Bronchial epithelial cell (primary cell): ENCODE results near the gene LIMS1. TPM values are rescaled to one million over a fixed set of nuclear protein-coding genes. Genes with fewer than 3 reads are reported as not detected.
"Not testable (repeated sequence)": the region's sequence is repeated elsewhere in the genome, so short reads cannot be mapped to it uniquely, and the experiment has no call there.

Source experiments
- DNase-seq: peaks from one replicate; pipeline ENCODE4 v3.0.0-alpha.2; 2010; ENCODE audit warnings: low read depth
- FAIRE-seq: peaks from 2 replicates; lab custom pipeline; 2011; peaks lifted over from hg19 to GRCh38; lab: Jason Lieb, UNC
- H3K27me3 ChIP-seq: 2 replicates; pipeline ENCODE4 v1.5.1; 2011; ENCODE audit warnings: low read length; ENCODE audit not compliant: control insufficient read depth, insufficient read depth
- H3K36me3 ChIP-seq: 2 replicates; pipeline ENCODE4 v1.5.1; 2011; ENCODE audit warnings: low read length; ENCODE audit not compliant: control insufficient read depth, insufficient read depth
- H3K4me3 ChIP-seq: 2 replicates; pipeline ENCODE4 v1.5.1; 2011; ENCODE audit warnings: mild to moderate bottlenecking, low read depth, low read length, control low read depth
- total RNA-seq: library from RNA; depleted of rRNA; stranded (reverse); fragments of >200 nt; gene quantifications from 2 replicates; pipeline ENCODE4 v1.2.1, GENCODE V29; 2014

LIMS1 gene
- total RNA-seq, 1 donor from 2014 or later: 42.1 TPM

GRCh38 chr2:108653425-108653824 lies 119.2 kb downstream of the LIMS1 start:
- H3K36me3 ChIP-seq, H3K4me3 ChIP-seq, H3K27me3 ChIP-seq, FAIRE-seq: not testable (repeated sequence)
- DNase-seq: peak; percentile 29

GRCh38 chr2:108653849-108654248 lies 119.6 kb downstream of the LIMS1 start:
- H3K4me3 ChIP-seq, DNase-seq, H3K27me3 ChIP-seq, H3K36me3 ChIP-seq, FAIRE-seq: not testable (repeated sequence)

GRCh38 chr2:108654521-108655125 lies 120.4 kb downstream of the LIMS1 start:
- not testable (repeated sequence) for H3K36me3 ChIP-seq, H3K4me3 ChIP-seq, FAIRE-seq, DNase-seq, H3K27me3 ChIP-seq

GRCh38 chr2:108655270-108655669 lies 121.0 kb downstream of the LIMS1 start:
- not testable (repeated sequence) for H3K36me3 ChIP-seq, DNase-seq, FAIRE-seq, H3K27me3 ChIP-seq, H3K4me3 ChIP-seq

- not testable (repeated sequence) for H3K4me3 ChIP-seq, H3K36me3 ChIP-seq
Observed at GRCh38 chr2:108656282-108656681, 122.0 kb downstream of the LIMS1 start.

GRCh38 chr2:108657517-108657916 lies 123.2 kb downstream of the LIMS1 start:
- not testable (repeated sequence) for H3K4me3 ChIP-seq, H3K36me3 ChIP-seq, DNase-seq, H3K27me3 ChIP-seq, FAIRE-seq

More at GRCh38 chr2:108656282-108656681, 122.0 kb downstream of the LIMS1 start:
- not testable (repeated sequence) for FAIRE-seq, DNase-seq, H3K27me3 ChIP-seq

GRCh38 chr2:108658553-108658952 lies 124.3 kb downstream of the LIMS1 start:
- FAIRE-seq, H3K4me3 ChIP-seq: not testable (repeated sequence)

GRCh38 chr2:108661493-108661892 lies 127.2 kb downstream of the LIMS1 start:
- FAIRE-seq, H3K27me3 ChIP-seq: not testable (repeated sequence)

More at GRCh38 chr2:108658553-108658952, 124.3 kb downstream of the LIMS1 start:
- not testable (repeated sequence) for H3K36me3 ChIP-seq, DNase-seq, H3K27me3 ChIP-seq

GRCh38 chr2:108662207-108662612 lies 127.9 kb downstream of the LIMS1 start:
- H3K27me3 ChIP-seq, H3K36me3 ChIP-seq, H3K4me3 ChIP-seq, FAIRE-seq: not testable (repeated sequence)
- DNase-seq: peak; percentile 73

More at GRCh38 chr2:108661493-108661892, 127.2 kb downstream of the LIMS1 start:
- H3K4me3 ChIP-seq, DNase-seq, H3K36me3 ChIP-seq: not testable (repeated sequence)

GRCh38 chr2:108663346-108663745 lies 129.1 kb downstream of the LIMS1 start:
- not testable (repeated sequence) for H3K36me3 ChIP-seq, DNase-seq, H3K4me3 ChIP-seq, FAIRE-seq, H3K27me3 ChIP-seq

- not testable (repeated sequence) for H3K36me3 ChIP-seq, H3K27me3 ChIP-seq, DNase-seq, H3K4me3 ChIP-seq, FAIRE-seq
Observed at GRCh38 chr2:108664089-108664488, 129.8 kb downstream of the LIMS1 start.

- H3K27me3 ChIP-seq, FAIRE-seq, H3K4me3 ChIP-seq, H3K36me3 ChIP-seq: not testable (repeated sequence)
- DNase-seq: peak; percentile 33
Observed at GRCh38 chr2:108664979-108665378, 130.7 kb downstream of the LIMS1 start.

- FAIRE-seq, DNase-seq, H3K4me3 ChIP-seq: not testable (repeated sequence)
Observed at GRCh38 chr2:108665975-108666374, 131.7 kb downstream of the LIMS1 start.

GRCh38 chr2:108667140-108667539 lies 132.9 kb downstream of the LIMS1 start:
- H3K27me3 ChIP-seq, FAIRE-seq, H3K36me3 ChIP-seq, DNase-seq, H3K4me3 ChIP-seq: not testable (repeated sequence)

More at GRCh38 chr2:108665975-108666374, 131.7 kb downstream of the LIMS1 start:
- H3K36me3 ChIP-seq, H3K27me3 ChIP-seq: not testable (repeated sequence)

- not testable (repeated sequence) for FAIRE-seq, H3K36me3 ChIP-seq, H3K4me3 ChIP-seq, H3K27me3 ChIP-seq, DNase-seq
Observed at GRCh38 chr2:108670282-108670681, 136.0 kb downstream of the LIMS1 start.
